CD8-positive, alpha-beta memory T cell (primary cell): ENCODE measurements around the gene LHPP. TPM values are rescaled to one million over a fixed set of nuclear protein-coding genes. Genes with fewer than 3 reads are reported as not detected.

Source experiments
- CTCF ChIA-PET: fragments of 350-600 bp; sonication (Branson Sonifier 250); formaldehyde crosslinking; loops from one replicate; lab custom pipeline; 2021; ENCODE audit warnings: antibody characterized with exemption; lab: Charles Lee
- POLR2A ChIA-PET: fragments of 350-600 bp; sonication (Branson Sonifier 250); formaldehyde crosslinking; loops from one replicate; lab custom pipeline; 2021; ENCODE audit warnings: antibody characterized with exemption; lab: Charles Lee
- DNase-seq, 5 donors: peaks; one replicate each; pipeline versions ENCODE4 v3.0.0 to v3.0.0-alpha.2; 2020 to 2022; ENCODE audit warnings: mixed read lengths in 1 of 5
- H3K27ac ChIP-seq: one replicate; pipeline ENCODE4 v1.7.0; 2013; ENCODE audit warnings: low read depth, mild to moderate bottlenecking, low read length, moderate library complexity
- H3K27me3 ChIP-seq: 2 replicates; pipeline ENCODE4 v1.7.0; 2013; ENCODE audit warnings: low read length, mild to moderate bottlenecking; ENCODE audit not compliant: insufficient read depth, poor library complexity, severe bottlenecking
- H3K36me3 ChIP-seq: 2 replicates; pipeline ENCODE4 v1.7.0; 2013; ENCODE audit warnings: mild to moderate bottlenecking, low read length, moderate library complexity; ENCODE audit not compliant: insufficient read depth
- H3K4me1 ChIP-seq: 2 replicates; pipeline ENCODE4 v1.7.0; 2013; ENCODE audit warnings: mild to moderate bottlenecking, low read length, moderate library complexity; ENCODE audit not compliant: insufficient read depth
- H3K4me3 ChIP-seq: 2 replicates; pipeline ENCODE4 v1.7.0; 2013; ENCODE audit warnings: mild to moderate bottlenecking, low read length
- H3K9me3 ChIP-seq: 2 replicates; pipeline ENCODE4 v1.7.0; 2013; ENCODE audit warnings: mild to moderate bottlenecking, low read length
- H3K27ac Mint-ChIP-seq, 8 donors: one replicate each; pipeline ENCODE4 v1.8.0; 2020 to 2021; ENCODE audit warnings: mixed read lengths in 8 of 8, mild to moderate bottlenecking in 6 of 8, inconsistent platforms in 3 of 8, moderate library complexity in 3 of 8
- H3K27me3 Mint-ChIP-seq, 2 donors: one replicate each; pipeline ENCODE4 v1.8.0; 2020 to 2021; ENCODE audit warnings: mixed read lengths in 2 of 2, mild to moderate bottlenecking in 1 of 2, moderate library complexity in 1 of 2
- H3K36me3 Mint-ChIP-seq, 3 donors: one replicate each; pipeline ENCODE4 v1.8.0; 2020 to 2021; ENCODE audit warnings: mixed read lengths in 3 of 3, inconsistent platforms in 1 of 3, mild to moderate bottlenecking in 1 of 3
- H3K4me1 Mint-ChIP-seq, 3 donors: one replicate each; pipeline ENCODE4 v1.8.0; 2020 to 2021; ENCODE audit warnings: mixed read lengths in 3 of 3, inconsistent platforms in 1 of 3, mild to moderate bottlenecking in 1 of 3
- H3K4me3 Mint-ChIP-seq, 7 donors: one replicate each; pipeline ENCODE4 v1.8.0; 2020 to 2021; ENCODE audit warnings: mixed read lengths in 7 of 7, mild to moderate bottlenecking in 6 of 7, moderate library complexity in 4 of 7, inconsistent platforms in 2 of 7
- H3K9me3 Mint-ChIP-seq, 5 donors: one replicate each; pipeline ENCODE4 v1.8.0; 2020 to 2022; ENCODE audit warnings: mixed read lengths in 5 of 5, mild to moderate bottlenecking in 3 of 5, moderate library complexity in 2 of 5, inconsistent platforms in 1 of 5
- polyA plus RNA-seq: library from polyadenylated mRNA; unstranded; fragments of 300-500 nt; fragmentation: Illumina TruSeq; gene quantifications from one replicate; pipeline ENCODE4 v1.2.3, GENCODE V29; 2021
- total RNA-seq, 2 experiments: library from RNA; stranded (reverse); gene quantifications; one replicate each; pipeline ENCODE4 v1.2.3, GENCODE V29; 2021

Gene LHPP
- total and polyA plus RNA-seq, 3 experiments from 2014 or later: 5.2 to 19.1 (median 6.3) TPM

- Histone ChIP-seq H3K27ac (no peak overlapping the region), H3K36me3 (no peaks in the 10 kb centered on the region), H3K4me3 (no peak overlapping the region), H3K4me1 (no peaks in the 10 kb centered on the region), H3K9me3 (no peaks in the 10 kb centered on the region), H3K27me3 (no peaks in the 10 kb centered on the region)
- Mint-ChIP-seq H3K4me1 (no peaks in the 10 kb centered on the region), H3K36me3 (no peaks in the 10 kb centered on the region), H3K27ac (no peak overlapping the region), H3K4me3 (no peak overlapping the region), H3K9me3 (no peaks in the 10 kb centered on the region), H3K27me3 (no peaks in the 10 kb centered on the region)
- ChIA-PET POLR2A (no interaction called here), CTCF (interaction anchor here (1.2 kb wide), 1 partner anchor 139 kb away, joined by 4 read pairs; no protein-coding TSS in a partner anchor)
- DNase-seq: peak in 1 of 5 donors; percentile 36
Measured at GRCh38 chr10:124602121-124602561, 140.5 kb downstream of the LHPP start.

- Histone ChIP-seq H3K4me1 (no peaks in the 10 kb centered on the region), H3K27me3 (no peaks in the 10 kb centered on the region), H3K9me3 (no peaks in the 10 kb centered on the region), H3K27ac (no peak overlapping the region), H3K36me3 (no peaks in the 10 kb centered on the region), H3K4me3 (no peak overlapping the region)
- POLR2A ChIA-PET: no interaction called here
- Mint-ChIP-seq H3K9me3 (no peaks in the 10 kb centered on the region), H3K27me3 (no peaks in the 10 kb centered on the region), H3K36me3 (no peaks in the 10 kb centered on the region), H3K4me3 (no peak overlapping the region), H3K4me1 (peaks cover 0 to 4% (median 0%) of the 10 kb centered on the region in 3 donors), H3K27ac (peak overlapping the region in 1 of 8 donors; percentile 76)
- DNase-seq: peak in 1 of 5 donors; percentile 41
- CTCF ChIA-PET: interaction anchor here (1.2 to 1.3 kb wide), 2 partner anchors 21 to 138 kb away, joined by 3 to 4 read pairs; no protein-coding TSS in a partner anchor
Measured at GRCh38 chr10:124602646-124603365, 141.2 kb downstream of the LHPP start.

- Histone ChIP-seq H3K27ac (no peak overlapping the region), H3K9me3 (no peaks in the 10 kb centered on the region), H3K36me3 (no peaks in the 10 kb centered on the region), H3K27me3 (no peaks in the 10 kb centered on the region), H3K4me1 (no peaks in the 10 kb centered on the region), H3K4me3 (no peak overlapping the region)
- H3K27me3 Mint-ChIP-seq: no peaks in the 10 kb centered on the region
- H3K27ac Mint-ChIP-seq: peak overlapping the region in 1 of 8 donors; percentile 76
- peaks cover 0 to 4% (median 0%) of the 10 kb centered on the region in 3 donors for H3K4me1 Mint-ChIP-seq
- no peak overlapping the region for H3K4me3 Mint-ChIP-seq
- H3K36me3 Mint-ChIP-seq: no peaks in the 10 kb centered on the region
- H3K9me3 Mint-ChIP-seq: no peaks in the 10 kb centered on the region
- ChIA-PET POLR2A (interaction anchor here (0.6 kb wide), 1 partner anchor 67 kb away, joined by 4 read pairs; no protein-coding TSS in a partner anchor), CTCF (interaction anchor here (0.7 to 1.3 kb wide), 3 partner anchors 21 to 138 kb away, joined by 3 to 4 read pairs (median 3); no protein-coding TSS in a partner anchor)
- DNase-seq: peak in 1 of 5 donors; percentile 42
Measured at GRCh38 chr10:124603376-124604213, 142.0 kb downstream of the LHPP start.

- CTCF ChIA-PET: interaction anchor here (0.6 to 1.3 kb wide), 3 partner anchors 20 to 222 kb away, joined by 3 to 4 read pairs (median 3); no protein-coding TSS in a partner anchor
- no peak overlapping the region for H3K27ac ChIP-seq
Measured at GRCh38 chr10:124604214-124605000, 142.8 kb downstream of the LHPP start.

GRCh38 chr10:124605001-124605370 is 143.4 kb downstream of the LHPP start:
- H3K27ac ChIP-seq: no peak overlapping the region
- H3K36me3 Mint-ChIP-seq: no peaks in the 10 kb centered on the region
- CTCF ChIA-PET: interaction anchor here (0.6 kb wide), 1 partner anchor 222 kb away, joined by 4 read pairs; no protein-coding TSS in a partner anchor
- peaks cover 0 to 10% (median 1%) of the 10 kb centered on the region in 3 donors for H3K4me1 Mint-ChIP-seq
- H3K9me3 ChIP-seq: no peaks in the 10 kb centered on the region
- H3K36me3 ChIP-seq: no peaks in the 10 kb centered on the region
- H3K4me3 ChIP-seq: no peak overlapping the region
- no peaks in the 10 kb centered on the region for H3K27me3 ChIP-seq
- H3K4me1 ChIP-seq: no peaks in the 10 kb centered on the region
- no peak overlapping the region for H3K4me3 Mint-ChIP-seq
- H3K27me3 Mint-ChIP-seq: no peaks in the 10 kb centered on the region
- POLR2A ChIA-PET: no interaction called here
- H3K9me3 Mint-ChIP-seq: no peaks in the 10 kb centered on the region
- peak overlapping the region in 1 of 8 donors; percentile 29 for H3K27ac Mint-ChIP-seq
- DNase-seq: peak in 1 of 5 donors; percentile 19

More at GRCh38 chr10:124604214-124605000, 142.8 kb downstream of the LHPP start:
- H3K36me3 ChIP-seq: no peaks in the 10 kb centered on the region
- Mint-ChIP-seq H3K27ac (no peak overlapping the region), H3K4me1 (peaks cover 0 to 4% (median 0%) of the 10 kb centered on the region in 3 donors), H3K27me3 (no peaks in the 10 kb centered on the region), H3K4me3 (no peak overlapping the region), H3K36me3 (no peaks in the 10 kb centered on the region), H3K9me3 (no peaks in the 10 kb centered on the region)
- peak in 1 of 5 donors; percentile 37 for DNase-seq
- POLR2A ChIA-PET: interaction anchor here (0.6 kb wide), 1 partner anchor 66 kb away, joined by 4 read pairs; no protein-coding TSS in a partner anchor
- H3K4me1 ChIP-seq: no peaks in the 10 kb centered on the region
- no peaks in the 10 kb centered on the region for H3K27me3 ChIP-seq
- no peaks in the 10 kb centered on the region for H3K9me3 ChIP-seq
- no peak overlapping the region for H3K4me3 ChIP-seq

GRCh38 chr10:124605481-124605855 is 143.8 kb downstream of the LHPP start:
- peak overlapping the region in 3 of 8 donors; percentile 24 to 30 (median 29) for H3K27ac Mint-ChIP-seq
- H3K27me3 Mint-ChIP-seq: no peaks in the 10 kb centered on the region
- H3K4me3 Mint-ChIP-seq: peak overlapping the region in 1 of 7 donors; percentile 73
- Histone ChIP-seq H3K9me3 (no peaks in the 10 kb centered on the region), H3K27me3 (no peaks in the 10 kb centered on the region), H3K4me1 (no peaks in the 10 kb centered on the region), H3K4me3 (no peak overlapping the region), H3K27ac (no peak overlapping the region), H3K36me3 (no peaks in the 10 kb centered on the region)
- ChIA-PET POLR2A (no interaction called here), CTCF (no interaction called here)
- H3K4me1 Mint-ChIP-seq: peaks cover 0 to 11% (median 2%) of the 10 kb centered on the region in 3 donors
- H3K9me3 Mint-ChIP-seq: no peaks in the 10 kb centered on the region
- no peak for DNase-seq
- H3K36me3 Mint-ChIP-seq: no peaks in the 10 kb centered on the region
